ENCODE data around the gene WDR43.

Gene WDR43

GRCh38 chr2:28994679-28995078, 100.2 kb downstream of the WDR43 start:
- FAIRE-seq = no peak

- no peak for FAIRE-seq
These were observed 101.6 kb downstream of the WDR43 start for GRCh38 chr2:28995765-28996750.

DNA sequence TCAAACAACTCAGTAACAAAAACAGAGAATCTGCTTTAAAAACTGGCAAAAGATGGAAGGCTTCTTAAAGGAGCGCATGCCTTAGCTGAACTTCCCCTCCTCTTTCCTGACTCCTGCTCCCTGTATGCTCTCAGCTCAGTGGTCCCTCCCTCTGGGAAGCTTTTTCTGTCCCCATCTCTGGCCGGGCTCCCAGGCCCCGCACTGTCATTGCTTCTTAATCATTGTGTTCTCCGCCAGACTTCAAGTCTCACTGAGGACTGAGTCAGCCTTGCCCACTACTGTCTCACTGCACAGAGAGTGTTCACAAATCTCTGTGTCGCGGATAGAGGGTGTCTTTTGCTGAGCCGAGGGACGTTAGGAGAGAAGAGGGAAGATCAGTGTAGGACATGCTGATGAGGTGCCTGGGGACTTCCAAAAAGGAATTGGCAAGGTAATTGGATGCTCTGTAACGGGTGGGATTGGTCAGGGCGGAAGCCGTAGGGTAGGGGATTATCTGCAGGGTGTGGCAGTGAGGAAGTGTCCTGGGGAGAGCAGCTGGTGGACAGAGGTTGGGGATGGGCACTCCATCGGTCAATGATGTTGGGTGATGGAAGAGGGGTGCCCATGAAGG, 102.9 kb downstream of the WDR43 start:
- no peak for FAIRE-seq

All from islet of Langerhans (tissue), 1 donor.